Kidney (tissue), 14 donors: ENCODE data around the gene PIGM. TPM values are rescaled to one million over a fixed set of nuclear protein-coding genes. Genes with fewer than 3 reads are reported as not detected.

Source experiments
- DNase-seq, 5 donors: peaks; one replicate each; pipeline ENCODE4 v3.0.0-alpha.2; 2013 to 2020
- FAIRE-seq: peaks from 2 replicates; lab custom pipeline; 2012; peaks lifted over from hg19 to GRCh38; lab: Jason Lieb, UNC
- H3K27ac ChIP-seq, 2 donors: one replicate each; pipeline ENCODE4 v1.7.0; 2013; ENCODE audit warnings: low read depth in 2 of 2, low read length in 2 of 2, inconsistent platforms in 1 of 2
- H3K27me3 ChIP-seq: one replicate; pipeline ENCODE4 v1.7.1; 2013; ENCODE audit warnings: low read length, inconsistent platforms; ENCODE audit not compliant: control insufficient read depth, insufficient read depth
- H3K36me3 ChIP-seq, 3 donors: one replicate each; pipeline versions ENCODE4 v1.7.0 to v1.7.1; 2013; ENCODE audit warnings: low read length in 3 of 3, control low read depth in 1 of 3, inconsistent platforms in 1 of 3; ENCODE audit not compliant: insufficient read depth in 3 of 3, control insufficient read depth in 2 of 3
- H3K4me1 ChIP-seq, 3 donors: one replicate each; pipeline versions ENCODE4 v1.7.0 to v1.7.1; 2013; ENCODE audit warnings: low read length in 3 of 3, inconsistent platforms in 1 of 3, low read depth in 1 of 3; ENCODE audit not compliant: control insufficient read depth in 2 of 3, insufficient read depth in 2 of 3
- H3K4me3 ChIP-seq, 3 donors: one replicate each; pipeline versions ENCODE4 v1.7.0 to v1.8.1; 2013; ENCODE audit warnings: low read length in 3 of 3, control low read depth in 1 of 3, inconsistent platforms in 1 of 3
- H3K9ac ChIP-seq, 3 donors: one replicate each; pipeline versions ENCODE4 v1.7.0 to v1.7.1; 2013; ENCODE audit warnings: low read length in 3 of 3, control low read depth in 1 of 3, inconsistent platforms in 1 of 3
- H3K9me3 ChIP-seq, 3 donors: one replicate each; pipeline versions ENCODE4 v1.7.0 to v1.7.1; 2013; ENCODE audit warnings: low read length in 3 of 3, control low read depth in 1 of 3, inconsistent platforms in 1 of 3; ENCODE audit not compliant: control insufficient read depth in 2 of 3, insufficient read depth in 1 of 3
- intact Hi-C: fragments of 100-400 bp; cut with DNase I; formaldehyde crosslinking; loops from one replicate; pipeline ENCODE4 v1.11.1; 2022
- polyA plus RNA-seq: library from polyadenylated mRNA; stranded (reverse); fragments of 350-450 nt; fragmentation: Illumina TruSeq; extraction: RNeasy Lipid Tissue Mini Kit (QIAGEN cat#74804); gene quantifications from one replicate; pipeline ENCODE4 v1.2.3, GENCODE V29; 2014; ENCODE audit warnings: low read depth, low replicate concordance; ENCODE audit not compliant: insufficient read depth
- total RNA-seq: library from RNA; stranded (reverse); fragmentation: NEBNext Ultra II Directional; extraction: Animal tissue kit (Norgen Biotek cat#: 25700); gene quantifications from one replicate; pipeline ENCODE4 v1.2.1, GENCODE V29; 2021
- TF ChIP-seq, protein P1 (sequence below): IDR thresholded peaks from 3 replicates; pipeline ENCODE4 v1.5.1; 2012; ENCODE audit warnings: mild to moderate bottlenecking, moderate library complexity, borderline replicate concordance; ENCODE audit not compliant: insufficient read depth; ENCODE audit errors: extremely low read depth
- donor health status: control.
- donor health status: control.
- donor health status: control.
- donor health status: control.
- donor health status: control.
- donor health status: DM: yes; HTN: yes; CAD: no.
- donor health status: Normal renal cell carcinoma (clear cell type).

Gene PIGM
- total and polyA plus RNA-seq, 2 donors from 2014 or later: 3.3 to 8.5 TPM

GRCh38 chr1:159987186-159987585 is 44.6 kb downstream of the PIGM start:
- intact Hi-C loops: no loop called here
- no peaks in the 10 kb centered on the region for H3K9me3 ChIP-seq
- H3K4me3 ChIP-seq: no peak overlapping the region
- no peak overlapping the region for H3K9ac ChIP-seq
- no peak overlapping the region for H3K27ac ChIP-seq
- FAIRE-seq: no peak
- H3K36me3 ChIP-seq: no peaks in the 10 kb centered on the region
- no peak for DNase-seq
- no peaks in the 10 kb centered on the region for H3K4me1 ChIP-seq
- TF ChIP-seq, protein P1, sequence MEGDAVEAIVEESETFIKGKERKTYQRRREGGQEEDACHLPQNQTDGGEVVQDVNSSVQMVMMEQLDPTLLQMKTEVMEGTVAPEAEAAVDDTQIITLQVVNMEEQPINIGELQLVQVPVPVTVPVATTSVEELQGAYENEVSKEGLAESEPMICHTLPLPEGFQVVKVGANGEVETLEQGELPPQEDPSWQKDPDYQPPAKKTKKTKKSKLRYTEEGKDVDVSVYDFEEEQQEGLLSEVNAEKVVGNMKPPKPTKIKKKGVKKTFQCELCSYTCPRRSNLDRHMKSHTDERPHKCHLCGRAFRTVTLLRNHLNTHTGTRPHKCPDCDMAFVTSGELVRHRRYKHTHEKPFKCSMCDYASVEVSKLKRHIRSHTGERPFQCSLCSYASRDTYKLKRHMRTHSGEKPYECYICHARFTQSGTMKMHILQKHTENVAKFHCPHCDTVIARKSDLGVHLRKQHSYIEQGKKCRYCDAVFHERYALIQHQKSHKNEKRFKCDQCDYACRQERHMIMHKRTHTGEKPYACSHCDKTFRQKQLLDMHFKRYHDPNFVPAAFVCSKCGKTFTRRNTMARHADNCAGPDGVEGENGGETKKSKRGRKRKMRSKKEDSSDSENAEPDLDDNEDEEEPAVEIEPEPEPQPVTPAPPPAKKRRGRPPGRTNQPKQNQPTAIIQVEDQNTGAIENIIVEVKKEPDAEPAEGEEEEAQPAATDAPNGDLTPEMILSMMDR: no peak
- no peaks in the 10 kb centered on the region for H3K27me3 ChIP-seq

DNA sequence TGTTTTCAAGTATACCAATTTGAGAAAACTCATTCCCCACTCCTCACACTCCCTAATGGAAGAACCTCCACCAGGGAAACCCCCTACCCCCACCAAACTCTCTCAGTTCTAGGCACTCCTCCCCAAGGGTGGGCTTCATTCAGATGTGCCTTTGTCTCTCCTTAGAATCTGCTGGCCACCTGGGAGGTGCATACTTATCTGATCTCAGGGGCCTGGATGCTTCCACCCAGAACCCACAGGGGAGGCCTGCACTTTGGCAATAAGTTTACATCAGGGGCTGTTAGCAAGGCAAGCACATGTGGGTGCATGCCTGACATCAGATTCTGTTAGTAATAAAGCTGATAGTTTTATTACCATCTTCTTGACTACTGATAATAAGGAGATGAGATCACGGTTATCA is 45.3 kb downstream of the PIGM start:
- Histone ChIP-seq H3K4me3 (no peak overlapping the region), H3K27me3 (no peaks in the 10 kb centered on the region), H3K27ac (no peak overlapping the region), H3K4me1 (no peaks in the 10 kb centered on the region), H3K36me3 (no peaks in the 10 kb centered on the region), H3K9ac (no peak overlapping the region), H3K9me3 (no peaks in the 10 kb centered on the region)
- intact Hi-C loops: no loop called here
- DNase-seq (no peak), FAIRE-seq (no peak)
- TF ChIP-seq, protein P1: no peak

- no peak overlapping the region for H3K9ac ChIP-seq
- no peaks in the 10 kb centered on the region for H3K4me1 ChIP-seq
- FAIRE-seq (no peak), DNase-seq (no peak)
- no peak overlapping the region for H3K4me3 ChIP-seq
- H3K27me3 ChIP-seq: no peaks in the 10 kb centered on the region
- H3K27ac ChIP-seq: no peak overlapping the region
- TF ChIP-seq, protein P1: no peak
- no peaks in the 10 kb centered on the region for H3K36me3 ChIP-seq
- no peaks in the 10 kb centered on the region for H3K9me3 ChIP-seq
- intact Hi-C loops: no loop called here
Measured at GRCh38 chr1:159986093-159986492, 45.7 kb downstream of the PIGM start.

DNA sequence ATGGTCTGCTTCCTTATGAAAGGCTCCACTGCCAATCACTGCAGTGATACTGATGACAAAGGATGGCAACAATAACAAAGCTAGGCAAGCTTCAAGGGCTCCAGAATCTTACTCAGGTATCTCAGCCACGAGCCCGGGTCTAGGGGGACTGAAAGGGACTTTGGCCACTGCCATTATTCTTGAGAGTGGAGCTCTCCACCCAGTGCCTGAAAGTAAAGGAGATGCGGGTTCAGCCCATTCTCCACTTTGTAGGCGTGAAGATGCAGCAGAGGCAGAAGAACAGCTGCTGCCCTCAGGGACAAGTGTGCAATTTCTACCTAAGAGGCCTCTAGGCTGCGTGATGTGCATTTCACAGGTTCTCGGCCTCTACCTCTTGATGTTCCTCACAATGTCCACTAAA is 46.3 kb downstream of the PIGM start:
- no peak for FAIRE-seq
- H3K4me1 ChIP-seq: no peaks in the 10 kb centered on the region

More for the DNA sequence above, 46.3 kb downstream of the PIGM start:
- Histone ChIP-seq H3K9ac (no peak overlapping the region), H3K4me3 (no peak overlapping the region), H3K9me3 (no peaks in the 10 kb centered on the region), H3K27ac (no peak overlapping the region), H3K36me3 (no peaks in the 10 kb centered on the region), H3K27me3 (no peaks in the 10 kb centered on the region)
- TF ChIP-seq, protein P1: no peak
- DNase-seq: no peak
- intact Hi-C loops: no loop called here
